K562 (cell line): ENCODE results near the gene TMCO4. TPM values are rescaled to one million over a fixed set of nuclear protein-coding genes. Genes with fewer than 3 reads are reported as not detected.

ENCODE experiments used
- ATF2 ChIP-seq: sonication (generic); formaldehyde crosslinking; IDR thresholded peaks from 2 replicates; pipeline ENCODE4 v1.8.1; 2022; ENCODE audit warnings: missing genetic modification reagents
- CBFB ChIP-seq: sonication (generic); formaldehyde crosslinking; IDR thresholded peaks from 2 replicates; pipeline ENCODE4 v1.4.0; 2020; ENCODE audit warnings: mild to moderate bottlenecking, missing genetic modification reagents
- DDX20 ChIP-seq: fragments of 450-650 bp; IDR thresholded peaks from 2 replicates; pipeline ENCODE4 v1.6.1; 2016; ENCODE audit warnings: missing genetic modification characterization, low read depth, mild to moderate bottlenecking, missing compliant biosample characterization, moderate library complexity
- EP400 ChIP-seq: fragments of 450-650 bp; IDR thresholded peaks from 2 replicates; pipeline ENCODE4 v1.6.1; 2017; ENCODE audit warnings: antibody characterized with exemption, mild to moderate bottlenecking, moderate library complexity
- ESRRA ChIP-seq: fragments of 450-650 bp; IDR thresholded peaks from 2 replicates; pipeline ENCODE4 v1.6.1; 2014; ENCODE audit warnings: low read depth, mild to moderate bottlenecking, moderate library complexity, borderline replicate concordance
- FOXK1 ChIP-seq: sonication (generic); formaldehyde crosslinking; IDR thresholded peaks from 2 replicates; pipeline ENCODE4 v1.8.0; 2022; ENCODE audit warnings: missing genetic modification reagents, mild to moderate bottlenecking, borderline replicate concordance
- GABPA ChIP-seq: fragments of 200-800 bp; sonication (Bioruptor generic); conservative IDR thresholded peaks from 2 replicates; pipeline ENCODE4 v1.6.1; 2016; ENCODE audit warnings: low read depth, missing genetic modification characterization, missing compliant biosample characterization
- KAT8 ChIP-seq: fragments of 450-650 bp; IDR thresholded peaks from 2 replicates; pipeline ENCODE4 v1.6.1; 2016; ENCODE audit warnings: low read depth, mild to moderate bottlenecking
- L3MBTL2 ChIP-seq: fragments of 450-650 bp; IDR thresholded peaks from 2 replicates; pipeline ENCODE4 v1.6.1; 2016; ENCODE audit warnings: mild to moderate bottlenecking, moderate library complexity
- MEF2A ChIP-seq: IDR thresholded peaks from 2 replicates; pipeline ENCODE4 v1.6.1; 2011; ENCODE audit warnings: low read depth, mild to moderate bottlenecking, low read length, moderate library complexity; ENCODE audit not compliant: control insufficient read depth
- MEIS2 ChIP-seq: fragments of 450-650 bp; IDR thresholded peaks from 2 replicates; pipeline ENCODE4 v1.6.1; 2014; ENCODE audit warnings: mild to moderate bottlenecking; ENCODE audit not compliant: partially characterized antibody
- POLR2AphosphoS2 ChIP-seq: IDR thresholded peaks from 2 replicates; pipeline ENCODE4 v1.6.1; 2012; ENCODE audit warnings: low read length, improper control_type of control experiment
- POLR2AphosphoS5 ChIP-seq: IDR thresholded peaks from 2 replicates; pipeline ENCODE4 v1.6.1; 2011; ENCODE audit warnings: mild to moderate bottlenecking, low read depth, low read length, moderate library complexity; ENCODE audit not compliant: control insufficient read depth, insufficient read depth
- RBFOX2 ChIP-seq: fragments of 200-400 bp; formaldehyde crosslinking; IDR thresholded peaks from 2 replicates; pipeline ENCODE4 v1.6.1; 2017; ENCODE audit warnings: low read depth, mild to moderate bottlenecking, low read length, moderate library complexity
- RFX7 ChIP-seq: fragments of 250-450 bp; sonication (Bioruptor Pico); IDR thresholded peaks from 2 replicates; pipeline ENCODE4 v1.5.1; 2021; ENCODE audit warnings: mild to moderate bottlenecking
- RUNX1 ChIP-seq: sonication (generic); IDR thresholded peaks from 2 replicates; pipeline ENCODE4 v1.6.1; 2016; ENCODE audit warnings: antibody characterized with exemption, low read depth
- SPI1 ChIP-seq: IDR thresholded peaks from 2 replicates; pipeline ENCODE4 v1.6.1; 2011; ENCODE audit warnings: low read depth, low read length, control low read depth, borderline replicate concordance
- THAP12 ChIP-seq: fragments of 250-450 bp; sonication (Bioruptor Pico); IDR thresholded peaks from 2 replicates; pipeline ENCODE4 v1.9.0; 2021; ENCODE audit warnings: mild to moderate bottlenecking, inconsistent platforms
- THRB ChIP-seq: fragments of 450-650 bp; formaldehyde crosslinking; conservative IDR thresholded peaks from 2 replicates; pipeline ENCODE4 v1.4.0; 2022; ENCODE audit warnings: mild to moderate bottlenecking, missing genetic modification characterization
- TRIM28 ChIP-seq: fragments of 450-650 bp; IDR thresholded peaks from 2 replicates; pipeline ENCODE4 v1.6.1; 2017
- ZC3H8 ChIP-seq: fragments of 450-650 bp; IDR thresholded peaks from 2 replicates; pipeline ENCODE4 v1.6.1; 2017
- ZNF217 ChIP-seq: sonication (generic); formaldehyde crosslinking; IDR thresholded peaks from 2 replicates; pipeline ENCODE4 v1.8.0; 2022; ENCODE audit warnings: mild to moderate bottlenecking, missing genetic modification reagents
- ZNF3 ChIP-seq: fragments of 250-450 bp; sonication (Bioruptor Pico); IDR thresholded peaks from 2 replicates; pipeline ENCODE4 v1.5.0; 2021; ENCODE audit warnings: mild to moderate bottlenecking, moderate library complexity
- ZNF354B ChIP-seq: fragments of 250-450 bp; sonication (Bioruptor Pico); IDR thresholded peaks from 2 replicates; pipeline ENCODE4 v1.4.0; 2020
- ZNF57 ChIP-seq: fragments of 450-650 bp; formaldehyde crosslinking; IDR thresholded peaks from 2 replicates; pipeline ENCODE4 v1.4.0; 2020; ENCODE audit warnings: mild to moderate bottlenecking, moderate library complexity
- ZNF766 ChIP-seq: fragments of 200-800 bp; sonication (Bioruptor generic); conservative IDR thresholded peaks from 2 replicates; pipeline ENCODE4 v1.6.1; 2016; ENCODE audit warnings: missing genetic modification characterization, missing compliant biosample characterization
- ZNF778 ChIP-seq: fragments of 450-650 bp; formaldehyde crosslinking; IDR thresholded peaks from 2 replicates; pipeline ENCODE4 v1.4.0; 2020; ENCODE audit warnings: mild to moderate bottlenecking, moderate library complexity
- polyA plus RNA-seq, 8 experiments: library from polyadenylated mRNA; depleted of rRNA in 4 of 8; stranded (reverse) in 5 of 8; unstranded in 3 of 8; fragments of >200 nt; fragmentation: Nextera tagmentation in 2 of 8; fragmentation: Illumina TruSeq in 1 of 8; extraction: Ambion mirVana in 2 of 8; extraction: Trizol in 1 of 8; gene quantifications; 2 replicates each; pipeline versions ENCODE4 v1.2.1 to v1.2.3, GENCODE V29; 2011 to 2014; ENCODE audit warnings: inconsistent platforms in 1 of 8, missing spikeins in 1 of 8
- total RNA-seq, 7 experiments: library from RNA; depleted of rRNA in 6 of 7; stranded (reverse); fragments of >200 nt in 6 of 7; fragmentation: Illumina TruSeq in 2 of 7; extraction: Trizol in 2 of 7; gene quantifications; 2 replicates each; pipeline versions ENCODE4 v1.2.1 to v1.2.3, GENCODE V29; 2011 to 2021; ENCODE audit warnings: low replicate concordance in 1 of 7

Gene TMCO4
- total and polyA plus RNA-seq, 9 of the 15 experiments (the other 6 are each of a cell fraction or from before 2014, with no cell fraction given) = 0.06 to 2.1 (median 1.2) TPM

- TF ChIP-seq THAP12 (no peak), L3MBTL2 (peak; percentile 91), ZNF766 (CRISPR knock-in tag) (no peak), RUNX1 (no peak), THRB (CRISPR knock-in tag) (no peak), ZNF354B (no peak), POLR2AphosphoS5 (no peak), FOXK1 (CRISPR knock-in tag) (no peak), ATF2 (CRISPR knock-in tag) (no peak), ZNF778 (CRISPR knock-in tag) (no peak), KAT8 (no peak), CBFB (no peak), MEIS2 (no peak), ESRRA (0 out of 2 replicates have a peak, but pooled peaks have one; percentile 32), RFX7 (CRISPR knock-in tag) (no peak), ZC3H8 (no peak), GABPA (tag) (no peak), ZNF3 (CRISPR knock-in tag) (no peak), MEF2A (no peak), ZNF217 (CRISPR knock-in tag) (no peak), SPI1 (no peak), RBFOX2 (peak; percentile 45; the same call in 1 of the 2 replicates), TRIM28 (no peak), EP400 (no peak), ZNF57 (CRISPR knock-in tag) (no peak), POLR2AphosphoS2 (no peak), DDX20 (tag) (no peak)
These were observed 524 bp upstream of the TMCO4 start (continued) for GRCh38 chr1:19800076-19800804.
